NAMALWA (cell line): Measurements from ENCODE around the gene WWC2.

Source experiments
- DNase-seq: peaks from one replicate; pipeline ENCODE4 v3.0.0-alpha.2; 2015; ENCODE audit warnings: low spot score

The WWC2 gene

GRCh38 chr4:183098723-183099536, at the start of gene WWC2:
Gene WWC2, plus strand, starts transcription at chr4:183099257. Its CDS starts 235 bp downstream, at chr4:183099492.
- no peak for DNase-seq

- DNase-seq = no peak
Measured at GRCh38 chr4:183053681-183054080, 45.4 kb upstream of the WWC2 start.

DNA sequence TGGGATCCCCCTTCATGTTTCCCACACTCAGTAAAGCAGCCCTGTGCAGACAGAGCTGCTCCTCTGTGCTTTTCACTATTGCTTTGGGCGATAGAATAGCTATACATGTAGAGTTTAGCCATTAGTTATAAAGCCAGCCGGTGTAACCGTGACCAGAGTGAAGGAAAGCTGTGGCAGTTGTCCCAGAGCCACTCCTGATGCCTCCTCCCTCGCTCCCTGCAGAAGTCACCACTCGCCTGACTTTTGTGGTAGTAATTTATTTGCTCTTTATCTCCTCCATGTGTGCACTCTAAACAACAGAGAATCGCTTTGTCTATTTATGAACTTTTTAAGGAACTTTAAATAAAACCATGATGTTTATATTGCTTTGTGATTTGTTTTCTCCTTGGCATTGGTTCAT, 41.8 kb upstream of the WWC2 start:
- no peak for DNase-seq

- DNase-seq = no peak
Measured at GRCh38 chr4:183059797-183060196, 39.3 kb upstream of the WWC2 start.

- no peak for DNase-seq
Measured at GRCh38 chr4:183068502-183068901, 30.6 kb upstream of the WWC2 start.

DNA sequence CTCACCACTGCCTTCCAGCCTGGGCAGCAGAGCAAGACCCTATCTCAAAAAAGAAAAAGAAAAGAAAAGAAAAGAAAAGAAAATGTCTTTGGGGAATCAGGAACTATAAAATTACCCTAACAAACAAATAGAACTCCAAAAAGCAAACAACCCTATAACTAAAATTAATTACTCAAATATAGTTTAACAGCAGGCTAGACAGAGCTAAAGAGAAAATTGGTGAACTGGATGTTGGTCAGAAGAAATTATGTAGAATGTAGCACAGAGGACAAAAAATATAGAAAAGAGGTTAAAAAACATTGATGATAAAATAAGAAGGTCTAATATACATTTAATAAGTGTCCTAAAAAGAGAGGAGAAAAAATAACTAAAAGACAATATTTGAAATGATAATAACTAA, 27.8 kb upstream of the WWC2 start:
- no peak for DNase-seq

GRCh38 chr4:183072176-183072575, 26.9 kb upstream of the WWC2 start:
- DNase-seq = no peak

DNA sequence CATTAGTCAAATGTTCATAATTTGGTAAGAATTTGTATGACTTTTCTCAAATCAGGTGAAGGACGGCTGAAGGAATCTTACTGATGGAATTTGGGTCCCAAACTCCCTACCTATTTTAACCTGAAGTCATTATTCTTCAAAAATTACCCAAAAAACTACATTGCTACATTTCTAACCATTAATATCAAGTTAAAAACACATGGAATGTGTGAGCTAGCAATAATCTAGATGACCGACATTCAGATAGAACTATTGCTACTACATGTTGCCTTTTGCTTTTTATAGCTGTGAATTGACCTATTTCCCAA, 25.3 kb upstream of the WWC2 start:
- no peak for DNase-seq

DNA sequence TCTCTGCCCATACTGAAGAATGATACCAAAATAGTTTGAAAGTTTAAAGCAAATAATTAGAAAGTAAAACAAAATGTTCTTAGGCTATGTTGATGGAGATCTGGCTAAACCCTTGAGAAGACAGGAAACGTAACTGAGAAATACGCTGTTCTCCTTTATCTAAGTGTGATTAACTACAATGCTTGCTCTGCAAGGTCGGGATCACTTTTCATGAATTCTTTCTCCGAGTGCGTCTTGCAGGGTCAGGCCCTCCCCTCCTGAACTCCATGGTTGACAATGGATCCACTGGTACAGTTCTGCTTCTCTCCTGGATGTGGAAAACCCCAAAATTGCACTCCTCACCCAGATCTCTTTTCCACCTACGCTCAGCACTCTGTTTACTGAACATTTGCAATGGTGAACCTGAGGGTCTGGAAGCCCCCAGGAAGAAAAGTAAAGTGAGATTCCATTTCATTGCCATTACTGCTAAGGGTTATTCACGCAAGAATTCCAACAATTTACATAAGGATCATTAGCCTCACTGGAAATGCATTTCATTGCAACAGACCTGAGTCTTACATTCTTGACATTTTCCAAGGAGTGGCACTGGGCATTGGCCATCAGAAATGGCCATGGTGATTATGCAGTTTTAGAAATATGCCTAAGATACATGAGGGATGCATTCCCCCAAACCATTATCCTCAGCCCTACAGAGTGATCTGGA, 24.6 kb upstream of the WWC2 start:
- DNase-seq = no peak

DNA sequence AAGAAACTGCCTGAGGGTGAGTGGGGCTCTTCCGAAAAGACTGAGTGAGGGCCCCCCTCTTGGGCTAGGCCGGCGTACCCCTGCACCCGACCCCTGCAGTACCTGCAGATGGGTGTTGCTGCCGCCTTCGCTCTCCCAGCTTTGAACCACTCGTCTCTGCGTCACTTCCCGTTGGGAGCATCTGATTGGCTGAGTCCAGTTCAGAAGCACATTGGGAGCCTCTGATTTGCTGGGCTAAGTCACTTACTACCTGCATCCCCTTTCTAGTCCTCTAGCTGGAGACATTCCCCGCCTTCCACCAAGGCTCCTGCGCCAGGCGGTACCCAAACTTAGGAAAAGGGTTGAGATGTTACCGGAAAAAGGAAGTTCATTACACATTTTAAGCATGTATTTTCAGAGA, 20.4 kb upstream of the WWC2 start:
- DNase-seq = no peak

- DNase-seq = no peak
Measured at GRCh38 chr4:183080372-183081115, 18.5 kb upstream of the WWC2 start.

DNA sequence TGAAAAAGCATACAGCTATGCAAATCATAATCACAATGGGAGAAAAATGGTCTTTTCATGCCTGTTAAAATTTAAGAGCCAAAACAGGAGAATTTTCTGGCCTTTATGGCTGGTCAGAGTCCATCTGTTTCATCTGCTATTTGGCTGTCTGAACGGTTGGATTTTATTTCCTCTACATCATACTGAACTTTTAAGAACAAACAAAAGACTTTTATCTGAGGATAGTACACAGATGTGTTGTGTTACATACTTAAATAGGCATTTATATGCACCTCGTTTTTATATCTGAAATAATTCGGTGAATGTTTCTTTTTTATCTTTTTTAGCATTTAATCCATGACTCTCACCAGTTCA, 18.0 kb upstream of the WWC2 start:
- DNase-seq = no peak

GRCh38 chr4:183082053-183082452, 17.0 kb upstream of the WWC2 start:
- DNase-seq = no peak

DNA sequence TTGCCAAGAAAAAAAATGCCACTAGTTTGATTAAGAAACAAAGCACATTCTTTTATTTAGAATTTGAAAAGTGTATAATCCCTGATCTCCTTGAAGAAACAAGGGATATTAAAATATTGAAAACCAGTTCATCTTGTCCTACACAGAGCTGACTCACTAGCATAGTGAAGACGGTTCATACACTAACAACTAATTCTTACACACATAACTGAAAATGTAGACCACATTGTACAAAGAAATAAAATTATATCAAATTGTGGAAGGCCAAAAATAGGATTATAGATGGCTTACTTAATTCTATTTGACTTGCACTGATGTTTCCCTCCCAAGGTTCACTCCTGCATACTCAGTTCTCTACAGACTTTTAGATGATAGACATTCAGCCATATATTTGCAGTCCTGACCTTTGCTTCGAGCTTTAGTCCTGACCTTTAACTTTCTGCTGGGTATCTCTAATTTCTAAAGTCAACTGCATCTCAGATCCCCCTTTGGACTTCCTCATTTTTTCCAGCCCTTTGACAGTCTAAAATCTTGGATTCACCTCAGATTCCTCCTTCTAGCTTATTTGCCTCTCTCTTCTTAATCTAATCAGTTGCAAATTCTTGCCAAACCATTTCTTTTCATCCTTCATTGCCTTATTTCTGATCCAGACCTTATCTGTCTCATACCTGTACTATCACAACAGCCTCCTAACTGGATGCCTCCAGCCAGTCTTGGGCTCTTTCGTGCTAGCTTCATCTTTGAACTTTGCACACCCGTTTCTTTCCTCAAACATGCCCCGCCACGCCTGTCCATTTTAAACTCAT, 4.5 kb upstream of the WWC2 start:
- no peak for DNase-seq

GRCh38 chr4:183095199-183095512, 3.9 kb upstream of the WWC2 start:
- no peak for DNase-seq

DNA sequence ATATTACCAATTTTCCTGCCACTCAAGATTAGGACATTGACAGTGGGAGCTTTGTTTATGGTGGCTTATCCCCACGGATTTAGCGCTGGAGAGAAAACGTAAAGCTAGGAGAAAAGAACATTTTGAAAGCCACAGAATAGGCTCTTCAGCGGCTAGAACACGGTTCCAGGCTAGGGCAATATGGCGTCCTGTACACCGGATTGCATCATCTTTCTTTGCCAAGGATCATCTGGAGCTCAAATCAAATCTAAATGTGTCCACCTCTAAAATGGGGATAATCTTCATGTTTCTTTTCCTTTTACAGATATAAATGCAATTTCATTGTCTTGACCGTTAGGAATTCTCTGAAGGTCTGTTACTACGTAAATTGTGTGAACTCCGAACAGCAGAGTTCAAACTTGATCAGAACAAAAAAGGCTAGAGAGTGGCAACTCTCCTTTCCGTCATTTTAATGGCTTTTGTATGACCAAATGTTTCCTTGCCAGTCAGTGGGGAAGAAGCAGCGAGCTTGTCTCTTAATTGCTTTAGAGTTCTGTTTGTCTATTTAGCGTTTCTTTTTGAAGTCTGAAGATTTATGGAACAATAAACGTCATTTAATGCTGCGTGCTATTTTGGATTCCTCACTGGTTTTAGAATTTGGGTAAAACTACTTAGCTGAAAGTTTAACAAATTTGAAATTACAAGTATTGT, 2.6 kb upstream of the WWC2 start:
- DNase-seq = no peak

- no peak for DNase-seq
Measured at GRCh38 chr4:183097231-183098018, 1.6 kb upstream of the WWC2 start.

- no peak for DNase-seq
Measured at GRCh38 chr4:183098019-183098722, 886 bp upstream of the WWC2 start.

GRCh38 chr4:183099537-183100297, 660 bp downstream of the WWC2 start:
- DNase-seq = no peak

GRCh38 chr4:183100298-183100599, 1.2 kb downstream of the WWC2 start:
- DNase-seq = no peak
